HG03108 (cell line): ENCODE results near the gene HASPIN.

Experiments used
- ATAC-seq: cut with Tn5 transposase; IDR thresholded peaks from one replicate; pipeline ENCODE4 v1.9.1; 2021; ENCODE audit warnings: moderate library complexity; ENCODE audit not compliant: unreplicated experiment

HASPIN gene

GRCh38 chr17:3723556-3724377 is at the start of gene HASPIN:
TSS of gene HASPIN (plus strand) at chr17:3723903. CDS start at chr17:3723936, 33 bp downstream.
- peak; percentile 75 for ATAC-seq

- no peak for ATAC-seq
Observed at GRCh38 chr17:3675886-3676285, 47.8 kb upstream of the HASPIN start.

GRCh38 chr17:3678095-3678820 is 45.4 kb upstream of the HASPIN start:
- no peak for ATAC-seq

GRCh38 chr17:3678821-3679530 is 44.7 kb upstream of the HASPIN start:
- ATAC-seq, result no peak

- ATAC-seq, result no peak
Observed at GRCh38 chr17:3679531-3680126, 44.1 kb upstream of the HASPIN start.

GRCh38 chr17:3681057-3681456 is 42.6 kb upstream of the HASPIN start:
- ATAC-seq, result no peak

GRCh38 chr17:3681565-3681964 is 42.1 kb upstream of the HASPIN start:
- no peak for ATAC-seq

GRCh38 chr17:3682033-3682432 is 41.7 kb upstream of the HASPIN start:
- no peak for ATAC-seq

GRCh38 chr17:3683054-3683511 is 40.6 kb upstream of the HASPIN start:
- no peak for ATAC-seq

GRCh38 chr17:3685174-3685573 is 38.5 kb upstream of the HASPIN start:
- no peak for ATAC-seq

GRCh38 chr17:3688027-3688553 is 35.6 kb upstream of the HASPIN start:
- ATAC-seq, result no peak

GRCh38 chr17:3688852-3689261 is 34.8 kb upstream of the HASPIN start:
- ATAC-seq, result no peak

- ATAC-seq, result no peak
Observed at GRCh38 chr17:3689262-3690093, 34.2 kb upstream of the HASPIN start.

- no peak for ATAC-seq
Observed at GRCh38 chr17:3690094-3690715, 33.5 kb upstream of the HASPIN start.

- no peak for ATAC-seq
Observed at GRCh38 chr17:3691617-3692067, 32.1 kb upstream of the HASPIN start.

GRCh38 chr17:3692346-3692745 is 31.4 kb upstream of the HASPIN start:
- no peak for ATAC-seq

GRCh38 chr17:3693141-3693540 is 30.6 kb upstream of the HASPIN start:
- no peak for ATAC-seq

- ATAC-seq, result peak; percentile 41
Observed at GRCh38 chr17:3693829-3694231, 29.9 kb upstream of the HASPIN start.

- ATAC-seq, result no peak
Observed at GRCh38 chr17:3695129-3695722, 28.5 kb upstream of the HASPIN start.
